Subcutaneous abdominal adipose tissue (tissue), 5 donors: ENCODE measurements around the gene OR2AT4.

Experiments
- H3K27ac ChIP-seq: one replicate; pipeline ENCODE4 v1.7.0; 2013; ENCODE audit warnings: low read depth, mild to moderate bottlenecking, inconsistent platforms, low read length, moderate library complexity
- H3K27me3 ChIP-seq, 5 donors: one replicate each; pipeline ENCODE4 v1.7.0; 2013; ENCODE audit warnings: low read length in 5 of 5, inconsistent platforms in 1 of 5; ENCODE audit not compliant: control insufficient read depth in 5 of 5, insufficient read depth in 4 of 5
- H3K36me3 ChIP-seq, 5 donors: one replicate each; pipeline ENCODE4 v1.7.0; 2013; ENCODE audit warnings: low read length in 5 of 5; ENCODE audit not compliant: control insufficient read depth in 5 of 5, insufficient read depth in 5 of 5
- H3K4me1 ChIP-seq, 5 donors: one replicate each; pipeline ENCODE4 v1.7.0; 2013; ENCODE audit warnings: low read length in 5 of 5, mild to moderate bottlenecking in 3 of 5, moderate library complexity in 1 of 5; ENCODE audit not compliant: control insufficient read depth in 5 of 5, insufficient read depth in 5 of 5
- H3K4me3 ChIP-seq, 5 donors: one replicate each; pipeline ENCODE4 v1.7.0; 2013; ENCODE audit warnings: low read length in 5 of 5, low read depth in 1 of 5
- H3K9ac ChIP-seq, 5 donors: one replicate each; pipeline ENCODE4 v1.7.0; 2013; ENCODE audit warnings: low read length in 5 of 5, mild to moderate bottlenecking in 4 of 5, moderate library complexity in 3 of 5
- H3K9me3 ChIP-seq, 5 donors: one replicate each; pipeline ENCODE4 v1.7.0; 2013; ENCODE audit warnings: low read length in 5 of 5; ENCODE audit not compliant: control insufficient read depth in 5 of 5
- donor health status: healthy.
- donor health status: healthy.
- donor health status: healthy.
- donor health status: healthy.
- donor health status: healthy.

Gene OR2AT4

GRCh38 chr11:75087319-75088305 is 9.1 kb downstream of the OR2AT4 start:
- Histone ChIP-seq H3K9ac (no peak overlapping the region), H3K4me3 (no peak overlapping the region), H3K27me3 (no peaks in the 10 kb centered on the region), H3K36me3 (no peaks in the 10 kb centered on the region), H3K27ac (no peak overlapping the region), H3K9me3 (peaks cover 4 to 19% (median 12%) of the 10 kb centered on the region in 5 donors), H3K4me1 (no peaks in the 10 kb centered on the region)

DNA sequence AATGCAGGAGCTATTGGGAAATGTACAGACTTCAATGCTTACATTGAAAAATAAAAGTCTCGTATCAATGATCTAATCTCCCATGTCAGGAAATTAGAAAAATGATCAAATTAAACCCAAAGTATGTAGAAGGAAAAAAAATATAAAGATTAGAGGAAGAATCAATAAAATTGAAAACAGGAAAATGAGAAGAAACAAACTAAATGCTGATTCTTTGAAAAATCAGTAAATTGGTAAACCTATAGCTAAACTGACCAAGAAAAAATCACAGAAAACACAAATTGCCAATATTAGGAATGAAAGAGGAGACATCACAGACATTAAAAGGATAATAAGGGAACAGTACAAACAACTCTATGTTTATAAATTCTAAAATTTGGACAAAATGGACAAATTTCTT is 11.8 kb downstream of the OR2AT4 start:
- Histone ChIP-seq H3K9me3 (peaks cover 0 to 3% (median 0%) of the 10 kb centered on the region in 5 donors), H3K36me3 (no peaks in the 10 kb centered on the region), H3K4me1 (no peaks in the 10 kb centered on the region), H3K4me3 (no peak overlapping the region), H3K27ac (no peak overlapping the region), H3K9ac (no peak overlapping the region), H3K27me3 (peaks cover 0 to 3% (median 0%) of the 10 kb centered on the region in 5 donors)

GRCh38 chr11:75083217-75083605 is 13.5 kb downstream of the OR2AT4 start:
- Histone ChIP-seq H3K9me3 (no peaks in the 10 kb centered on the region), H3K36me3 (no peaks in the 10 kb centered on the region), H3K4me3 (no peak overlapping the region), H3K27ac (no peak overlapping the region), H3K27me3 (peaks cover 0 to 3% (median 0%) of the 10 kb centered on the region in 5 donors), H3K4me1 (no peaks in the 10 kb centered on the region), H3K9ac (no peak overlapping the region)

DNA sequence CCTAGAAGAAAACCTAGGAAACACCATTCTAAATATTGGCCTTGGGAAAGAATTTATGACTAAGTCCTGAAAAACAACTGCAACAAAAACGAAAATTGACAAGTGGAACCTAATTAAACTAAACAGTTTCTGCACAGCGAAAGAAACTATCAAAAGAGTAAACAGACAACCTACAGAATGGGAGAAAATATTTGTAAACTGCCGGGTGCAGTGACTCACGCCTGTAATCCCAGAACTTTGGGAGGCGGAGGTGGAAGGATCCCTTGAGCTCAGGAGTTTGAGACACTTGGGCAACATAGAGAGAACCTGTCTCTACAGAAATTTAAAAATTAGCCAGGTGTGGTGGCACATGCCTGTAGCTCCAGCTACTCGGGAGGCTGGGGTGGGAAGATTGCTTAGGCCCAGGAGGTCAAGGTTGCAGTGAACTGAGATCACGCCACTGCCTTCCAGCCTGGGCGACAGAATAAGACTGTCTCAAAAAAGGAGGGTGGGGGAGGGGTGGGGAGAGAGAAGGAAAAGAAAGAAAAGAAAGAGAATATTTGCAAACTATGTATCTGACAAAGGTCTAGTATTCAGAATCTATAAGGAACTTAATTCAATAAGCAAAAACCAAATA is 14.0 kb downstream of the OR2AT4 start:
- Histone ChIP-seq H3K36me3 (no peaks in the 10 kb centered on the region), H3K27ac (no peak overlapping the region), H3K27me3 (peaks cover 0 to 3% (median 0%) of the 10 kb centered on the region in 5 donors), H3K4me3 (no peak overlapping the region), H3K9ac (no peak overlapping the region), H3K9me3 (no peaks in the 10 kb centered on the region), H3K4me1 (no peaks in the 10 kb centered on the region)

DNA sequence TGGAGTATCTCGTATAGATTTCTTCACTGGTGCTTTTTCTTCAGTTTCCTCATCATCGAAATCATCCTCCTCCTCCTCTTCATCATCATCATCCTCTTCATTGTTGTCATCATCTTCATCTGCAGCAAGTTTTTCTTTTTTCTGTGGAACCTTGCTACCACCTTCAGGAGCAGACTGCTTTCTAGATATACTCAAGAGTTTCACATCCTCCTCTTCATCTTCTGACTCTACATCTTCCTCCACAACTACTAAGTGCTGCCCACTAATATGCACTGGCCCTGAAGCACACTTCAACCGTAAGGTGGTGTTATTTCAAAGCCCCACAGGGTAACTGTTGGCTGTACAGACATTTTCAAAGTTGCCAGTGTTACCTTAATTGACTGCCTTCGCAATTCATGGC is 17.1 kb downstream of the OR2AT4 start:
- Histone ChIP-seq H3K9me3 (no peaks in the 10 kb centered on the region), H3K4me1 (peaks cover 0 to 3% (median 0%) of the 10 kb centered on the region in 5 donors), H3K4me3 (no peak overlapping the region), H3K27ac (no peak overlapping the region), H3K36me3 (no peaks in the 10 kb centered on the region), H3K9ac (no peak overlapping the region), H3K27me3 (peaks cover 0 to 3% (median 0%) of the 10 kb centered on the region in 5 donors)

DNA sequence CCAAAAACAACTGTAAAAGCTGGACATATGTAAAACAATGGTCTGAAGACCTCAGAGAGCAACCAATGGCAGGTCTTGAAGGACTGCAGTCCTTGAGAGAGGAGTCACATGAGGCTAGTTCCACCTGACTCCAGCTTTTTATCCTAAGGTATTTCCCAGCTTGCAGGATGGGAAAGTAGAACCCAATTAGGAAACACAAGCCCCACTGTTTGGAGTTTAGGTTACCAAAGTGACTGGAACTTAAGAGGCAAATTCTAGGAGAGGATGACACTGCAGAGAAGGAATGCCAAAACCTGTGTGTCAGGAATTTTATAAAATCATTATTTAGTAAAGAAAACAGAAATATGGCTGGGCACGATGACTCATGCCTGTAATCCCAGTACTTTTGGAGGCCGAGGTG is 18.4 kb downstream of the OR2AT4 start:
- Histone ChIP-seq H3K9ac (no peak overlapping the region), H3K27ac (no peak overlapping the region), H3K9me3 (no peaks in the 10 kb centered on the region), H3K27me3 (peaks cover 0 to 3% (median 0%) of the 10 kb centered on the region in 5 donors), H3K36me3 (no peaks in the 10 kb centered on the region), H3K4me3 (no peak overlapping the region), H3K4me1 (peaks cover 0 to 3% (median 0%) of the 10 kb centered on the region in 5 donors)

GRCh38 chr11:75077316-75077715 is 19.4 kb downstream of the OR2AT4 start:
- Histone ChIP-seq H3K27me3 (peaks cover 0 to 3% (median 0%) of the 10 kb centered on the region in 5 donors), H3K36me3 (no peaks in the 10 kb centered on the region), H3K4me1 (peaks cover 0 to 3% (median 0%) of the 10 kb centered on the region in 5 donors), H3K4me3 (no peak overlapping the region), H3K27ac (no peak overlapping the region), H3K9me3 (no peaks in the 10 kb centered on the region), H3K9ac (no peak overlapping the region)

- Histone ChIP-seq H3K4me3 (no peak overlapping the region), H3K9me3 (no peaks in the 10 kb centered on the region), H3K36me3 (no peaks in the 10 kb centered on the region), H3K27me3 (peaks cover 0 to 2% (median 0%) of the 10 kb centered on the region in 5 donors), H3K27ac (no peak overlapping the region), H3K4me1 (peaks cover 0 to 3% (median 0%) of the 10 kb centered on the region in 5 donors), H3K9ac (no peak overlapping the region)
These were observed 20.0 kb downstream of the OR2AT4 start for GRCh38 chr11:75076671-75077070.

GRCh38 chr11:75073459-75074190 is 23.1 kb downstream of the OR2AT4 start:
- H3K27ac ChIP-seq: no peak overlapping the region

More at GRCh38 chr11:75073459-75074190, 23.1 kb downstream of the OR2AT4 start:
- Histone ChIP-seq H3K4me3 (no peak overlapping the region), H3K9ac (no peak overlapping the region), H3K4me1 (peaks cover 0 to 3% (median 0%) of the 10 kb centered on the region in 5 donors), H3K9me3 (no peaks in the 10 kb centered on the region), H3K27me3 (peaks cover 0 to 9% (median 3%) of the 10 kb centered on the region in 5 donors), H3K36me3 (no peaks in the 10 kb centered on the region)
